ENCODE measurements around the gene PPM1F. TPM values are rescaled to one million over a fixed set of nuclear protein-coding genes. Genes with fewer than 3 reads are reported as not detected.

The PPM1F gene
- total RNA-seq, 1 experiment from 2014 or later: 21.1 TPM

DNA sequence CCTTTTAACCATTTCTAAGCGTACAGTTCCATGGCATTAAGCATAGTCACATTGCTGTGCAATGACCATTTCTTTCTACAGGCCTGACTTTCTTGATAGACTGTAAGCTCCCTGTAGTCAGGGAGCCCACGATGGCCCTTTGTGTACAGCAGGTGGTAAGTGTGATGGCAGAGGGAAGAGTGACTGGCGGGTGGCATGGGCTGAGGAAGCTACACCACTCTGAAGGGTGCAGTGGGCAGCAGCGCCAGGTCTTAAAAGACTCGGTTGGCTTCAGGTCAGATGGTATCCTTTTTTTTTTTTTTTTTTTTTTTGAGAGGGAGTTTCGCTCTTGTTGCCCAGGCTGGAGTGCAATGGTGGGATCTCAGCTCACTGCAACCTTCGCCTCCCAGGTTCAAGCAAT is 1.6 kb downstream of the PPM1F start:
- Histone ChIP-seq H2BK20ac (ENCODE audit: low read depth, low read length, poor library complexity, severe bottlenecking) (no peak overlapping the region), H3K18ac (ENCODE audit: insufficient read length, low read depth, low read length) (no peak overlapping the region), H4K5ac (ENCODE audit: insufficient read length, low read depth, low read length) (no peak overlapping the region), H2AK5ac (ENCODE audit: insufficient read length, low read length) (no peak overlapping the region), H3K9me3 (ENCODE audit: control insufficient read depth, low read depth, low read length) (no peaks in the 10 kb centered on the region), H3K79me1 (ENCODE audit: insufficient read depth, low read depth, low read length, poor library complexity, severe bottlenecking) (no peaks in the 10 kb centered on the region), H3K27ac (ENCODE audit: insufficient read length, low read depth, low read length) (no peak overlapping the region), H3T11ph (ENCODE audit: low read length) (no peak overlapping the region), H2BK5ac (ENCODE audit: insufficient read length, low read length) (no peak overlapping the region), H3K79me2 (ENCODE audit: insufficient read depth, low read length) (no peaks in the 10 kb centered on the region), H3K9ac (ENCODE audit: extremely low read depth, insufficient read length, low read length) (no peak overlapping the region), H3K27me3 (ENCODE audit: insufficient read depth, low read length) (no peaks in the 10 kb centered on the region; the same call in 1 of the 2 replicates), H2BK120ac (ENCODE audit: low read depth, low read length, poor library complexity, severe bottlenecking) (no peak overlapping the region), H3K23ac (ENCODE audit: insufficient read length, low read depth, low read length) (no peak overlapping the region), H3K4ac (ENCODE audit: low read depth, low read length) (no peak overlapping the region), H2BK15ac (ENCODE audit: low read depth, low read length) (no peak overlapping the region), H3K23me2 (ENCODE audit: insufficient read length, low read depth, low read length, poor library complexity, severe bottlenecking) (peaks cover 3% of the 10 kb centered on the region), H3K4me2 (ENCODE audit: insufficient read depth, insufficient read length, low read length) (no peak overlapping the region), H4K91ac (ENCODE audit: insufficient read length, low read depth, low read length) (no peak overlapping the region), H2BK12ac (ENCODE audit: insufficient read length, low read depth, low read length) (no peak overlapping the region), H3K14ac (ENCODE audit: insufficient read depth, low read length) (no peak overlapping the region), H3K4me1 (ENCODE audit: insufficient read depth, low read length) (peaks cover 2% of the 10 kb centered on the region; the same call in 1 of the 2 replicates), H2AFZ (ENCODE audit: low read length) (no peak overlapping the region), H3K56ac (ENCODE audit: insufficient read length, low read depth, low read length) (no peak overlapping the region), H4K20me1 (ENCODE audit: control insufficient read depth, insufficient read depth, insufficient read length) (no peaks in the 10 kb centered on the region), H4K8ac (replicated peaks; ENCODE audit: insufficient read length, low read depth, low read length) (no peak overlapping the region)
- H3K4me1 Mint-ChIP-seq: peaks cover 15 to 27% of the 10 kb centered on the region in 2 experiments
- peaks cover 0 to 3% (median 2%) of the 10 kb centered on the region in 3 experiments; a peak in 4 of 7 replicates for H3K36me3 Mint-ChIP-seq (ENCODE audit: insufficient read depth in 1 of 3, low read depth in 3 of 3)
- H3K27me3 Mint-ChIP-seq (ENCODE audit: low read depth): peaks cover 28% of the 10 kb centered on the region
- TF ChIP-seq CTCF (conservative IDR thresholded peaks at IDR 0.05): no peak
- H3K4me3 Mint-ChIP-seq: peak overlapping the region in 1 of 2 experiments; percentile 67; a peak in 2 of 5 replicates
- H3K9me3 Mint-ChIP-seq: peaks cover 0 to 4% of the 10 kb centered on the region in 2 experiments; a peak in 3 of 5 replicates
- no peak overlapping the region for H3K27ac Mint-ChIP-seq
- DNase-seq: no peak
- no CpG with 5 or more reads among the region's 7 CpGs for WGBS (ENCODE audit: extremely low coverage, insufficient read length, low lambda C conversion rate)

Data from H9 (cell line).